Ishikawa (cell line): Measurements from ENCODE around the gene KCNC3.

Source experiments
- CEBPB ChIP-seq: IDR thresholded peaks from 2 replicates; pipeline ENCODE4 v1.6.1; 2012
- CREB1 ChIP-seq: IDR thresholded peaks from 2 replicates; pipeline ENCODE4 v1.6.1; 2012; ENCODE audit warnings: low read depth
- EP300 ChIP-seq: IDR thresholded peaks from 2 replicates; pipeline ENCODE4 v1.6.1; 2012; ENCODE audit warnings: borderline replicate concordance
- FOXM1 ChIP-seq: IDR thresholded peaks from 2 replicates; pipeline ENCODE4 v1.6.1; 2012; ENCODE audit warnings: low read depth, borderline replicate concordance
- NFIC ChIP-seq: IDR thresholded peaks from 2 replicates; pipeline ENCODE4 v1.6.1; 2012
- RAD21 ChIP-seq: IDR thresholded peaks from 2 replicates; pipeline ENCODE4 v1.6.1; 2012; ENCODE audit warnings: low read depth
- REST ChIP-seq: IDR thresholded peaks from 2 replicates; pipeline ENCODE4 v1.6.1; 2012; ENCODE audit warnings: low read depth, mild to moderate bottlenecking
- TAF1 ChIP-seq: IDR thresholded peaks from 2 replicates; pipeline ENCODE4 v1.6.1; 2012; ENCODE audit warnings: low read depth, mild to moderate bottlenecking
- TCF12 ChIP-seq: IDR thresholded peaks from 2 replicates; pipeline ENCODE4 v1.6.1; 2012; ENCODE audit warnings: low read depth
- USF1 ChIP-seq: IDR thresholded peaks from 2 replicates; pipeline ENCODE4 v1.6.1; 2012
- YY1 ChIP-seq: IDR thresholded peaks from 2 replicates; pipeline ENCODE4 v1.6.1; 2012; ENCODE audit warnings: low read depth
- TF ChIP-seq, protein P1 (sequence below): IDR thresholded peaks from 2 replicates; pipeline ENCODE4 v1.6.1; 2012

DNA sequence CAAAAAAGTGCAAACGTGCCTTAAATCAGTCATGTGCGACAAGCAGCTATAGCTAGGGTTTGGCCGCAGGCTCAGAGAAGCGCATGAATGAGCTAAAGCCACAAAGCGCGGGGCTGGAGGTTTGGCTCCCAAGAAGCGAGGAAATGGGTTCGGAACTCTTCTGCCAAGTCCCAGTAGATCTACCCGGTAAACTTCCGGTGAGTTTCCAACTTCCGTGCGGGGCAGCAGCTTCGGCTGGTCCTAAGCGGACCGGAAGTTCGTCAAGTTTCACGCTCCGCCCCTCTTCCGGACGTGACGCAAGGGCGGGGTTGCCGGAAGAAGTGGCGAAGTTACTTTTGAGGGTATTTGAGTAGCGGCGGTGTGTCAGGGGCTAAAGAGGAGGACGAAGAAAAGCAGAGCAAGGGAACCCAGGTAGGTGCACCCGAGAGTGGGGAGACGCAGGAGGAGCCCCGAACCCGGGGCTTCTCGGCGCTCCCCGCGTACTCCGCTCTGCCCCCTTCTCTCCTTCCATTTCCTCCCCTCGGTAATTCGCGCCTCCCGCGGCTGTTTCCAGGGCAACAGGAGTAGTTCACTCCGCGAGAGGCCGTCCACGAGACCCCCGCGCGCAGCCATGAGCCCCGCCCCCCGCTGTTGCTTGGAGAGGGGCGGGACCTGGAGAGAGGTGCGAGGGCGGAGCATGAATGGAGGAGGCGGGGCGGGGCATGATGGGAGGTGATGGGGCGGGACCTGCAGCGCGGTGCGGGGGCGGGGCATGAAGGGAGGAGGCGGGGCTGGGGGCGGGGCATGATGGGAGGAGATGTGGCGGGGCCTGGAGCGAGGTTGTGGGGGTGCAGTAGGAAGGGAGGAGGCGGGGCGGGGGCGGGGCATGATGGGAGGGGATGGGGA lies 47.2 kb upstream of the KCNC3 start, which contains the start of gene NR1H2:
- TF ChIP-seq EP300 (no peak), YY1 (peak; percentile 58), REST (no peak), FOXM1 (no peak), TCF12 (peak; percentile 61), USF1 (peak; percentile 71), RAD21 (no peak), TAF1 (peak; percentile 78; the same call in 1 of the 2 replicates), CREB1 (peak; percentile 91), CEBPB (no peak), NFIC (no peak)
- TF ChIP-seq, protein P1, sequence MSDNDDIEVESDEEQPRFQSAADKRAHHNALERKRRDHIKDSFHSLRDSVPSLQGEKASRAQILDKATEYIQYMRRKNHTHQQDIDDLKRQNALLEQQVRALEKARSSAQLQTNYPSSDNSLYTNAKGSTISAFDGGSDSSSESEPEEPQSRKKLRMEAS: peak; percentile 80
